Urinary bladder (tissue), 4 donors: Measurements from ENCODE around the gene EDC4. TPM values are rescaled to one million over a fixed set of nuclear protein-coding genes. Genes with fewer than 3 reads are reported as not detected.
A peak's percentile ranks its signal among the peaks of the same experiment; 100 is the strongest.
"Not testable (repeated sequence)": the region's sequence is repeated elsewhere in the genome, so short reads cannot be mapped to it uniquely, and the experiment has no call there.

Source experiments
- DNase-seq: peaks from one replicate; pipeline ENCODE4 v3.0.0-alpha.2; 2015; ENCODE audit errors: extremely low spot score
- H3K27ac ChIP-seq: one replicate; pipeline ENCODE4 v1.5.1; 2013; ENCODE audit warnings: low read depth, mild to moderate bottlenecking, moderate library complexity
- H3K36me3 ChIP-seq: one replicate; pipeline ENCODE4 v1.6.1; 2013; ENCODE audit warnings: mild to moderate bottlenecking, moderate library complexity; ENCODE audit not compliant: insufficient read depth
- H3K4me1 ChIP-seq: one replicate; pipeline ENCODE4 v1.6.1; 2013; ENCODE audit warnings: mild to moderate bottlenecking, moderate library complexity; ENCODE audit not compliant: insufficient read depth
- H3K4me3 ChIP-seq: one replicate; pipeline ENCODE4 v1.5.1; 2013; ENCODE audit warnings: low read depth, low read length
- WGBS: extraction: QIAGEN DNeasy Blood & Tissue Kit; methylation state at CpG from one replicate; pipeline ENCODE4 v1.1.7; 2013; 5-methylcytosine and 5-hydroxymethylcytosine counted together
- polyA plus RNA-seq: library from polyadenylated mRNA; stranded (reverse); fragments of 200-250 nt; gene quantifications from one replicate; pipeline ENCODE4 v1.2.3, GENCODE V29; 2013
- total RNA-seq: library from RNA; depleted of rRNA; stranded (reverse); fragments of >200 nt; gene quantifications from one replicate; pipeline ENCODE4 v1.2.3, GENCODE V29; 2014
- donor health status: healthy with polysubstance abuse.
- donor health status: healthy.

EDC4 gene
- total and polyA plus RNA-seq, 2 donors = 31.8 to 43.2 TPM

DNA sequence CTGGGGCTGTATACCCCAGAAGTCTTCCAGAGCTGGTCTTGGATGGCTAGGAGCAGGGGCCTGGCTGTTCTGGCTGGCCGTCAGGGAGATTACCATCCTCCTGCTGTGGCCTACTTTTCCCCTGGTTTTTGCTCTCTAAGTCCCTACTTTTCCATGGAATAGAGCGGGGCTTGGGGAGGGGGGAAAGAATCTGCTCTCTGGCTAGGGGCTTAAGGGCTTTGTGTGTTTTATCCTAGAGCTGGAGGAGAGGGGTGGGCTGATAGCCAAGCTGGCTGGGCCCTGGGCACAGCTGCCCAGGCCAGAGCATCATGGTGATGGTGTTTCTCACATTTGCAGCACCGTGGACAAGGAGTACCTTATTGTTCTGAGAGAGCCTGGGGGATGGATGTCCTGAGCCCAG lies 15.5 kb downstream of the EDC4 start:
- 75% methylated on average over 3 of the region's 3 CpGs for WGBS
- no peak overlapping the region for H3K27ac ChIP-seq
- DNase-seq = no peak
- H3K36me3 ChIP-seq = no peaks in the 10 kb centered on the region
- H3K4me1 ChIP-seq = no peaks in the 10 kb centered on the region
- no peak overlapping the region for H3K4me3 ChIP-seq

DNA sequence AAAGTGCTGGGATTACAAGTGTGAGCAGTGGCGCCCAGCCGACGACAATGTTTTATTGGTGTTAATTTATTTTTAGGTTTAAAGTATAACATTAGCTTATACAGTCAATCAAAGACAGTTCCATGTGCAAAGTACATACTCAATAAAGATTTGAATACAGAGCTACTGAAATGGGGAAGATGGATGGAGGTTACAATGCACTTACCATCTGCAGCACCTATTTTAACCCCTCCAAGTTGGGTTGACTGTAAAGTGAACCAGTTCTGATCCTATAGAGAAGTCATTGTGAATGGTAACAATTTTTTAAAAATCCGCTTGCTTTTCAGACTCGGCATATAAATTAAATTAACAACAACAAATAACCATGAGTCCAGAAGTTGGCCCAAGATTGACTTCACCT lies 19.5 kb downstream of the EDC4 start:
- WGBS = 52% methylated on average over 5 of the region's 5 CpGs
- no peak overlapping the region for H3K27ac ChIP-seq

DNA sequence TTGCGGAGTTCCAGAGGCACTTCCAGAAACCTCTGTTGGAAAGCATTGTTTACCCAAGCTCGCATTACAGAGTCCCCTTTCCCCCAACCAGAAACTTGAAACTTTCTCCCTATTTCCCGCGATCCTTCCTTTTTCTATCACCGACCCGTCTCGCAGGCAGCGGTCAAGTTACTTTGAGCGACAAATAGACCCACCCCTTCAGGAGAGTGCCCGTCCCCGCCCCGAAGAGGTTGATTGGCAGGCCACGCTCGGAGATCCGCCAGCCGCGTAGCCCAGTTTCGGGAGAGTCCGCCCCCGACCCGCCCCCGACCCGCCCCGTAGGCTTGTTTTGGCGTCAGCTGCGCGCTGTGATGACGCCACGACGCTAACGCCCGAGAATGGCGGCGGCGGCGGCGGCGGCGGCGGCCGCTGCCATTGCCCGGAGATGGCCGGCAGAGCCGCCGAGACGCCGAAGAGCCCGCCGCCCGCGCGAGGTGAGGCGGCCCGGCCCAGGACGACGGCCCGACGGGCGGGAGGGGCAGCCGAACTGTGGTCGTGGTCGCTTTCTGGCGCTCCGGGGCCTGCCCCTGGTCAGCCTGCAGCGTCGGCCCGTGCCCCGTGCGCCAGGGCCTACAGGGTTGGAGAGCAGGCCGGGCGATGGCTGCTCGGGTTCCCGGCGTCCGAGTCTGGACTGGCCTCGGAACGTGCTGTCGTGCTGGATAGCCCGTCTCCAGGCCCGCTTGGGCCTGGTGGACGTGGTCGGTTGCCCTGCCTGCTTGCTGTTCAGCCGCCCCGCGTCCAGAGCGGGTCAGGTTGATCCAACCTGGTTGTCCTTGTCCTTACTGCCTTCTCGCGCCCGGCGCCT lies 20.3 kb downstream of the EDC4 start, which contains the start of gene PSKH1:
Gene PSKH1 (plus strand): TSS at position 356 of the 844 bp plus-strand sequence. CDS start 15,496 bp downstream, outside the sequence.
- H3K4me1 ChIP-seq = no peaks in the 10 kb centered on the region
- under 1% methylated on average over 90 of the region's 90 CpGs for WGBS

More for the DNA sequence above, 19.5 kb downstream of the EDC4 start:
- no peaks in the 10 kb centered on the region for H3K4me1 ChIP-seq
- no peak for DNase-seq
- peak overlapping the region; percentile 26 for H3K4me3 ChIP-seq
- no peaks in the 10 kb centered on the region for H3K36me3 ChIP-seq

DNA sequence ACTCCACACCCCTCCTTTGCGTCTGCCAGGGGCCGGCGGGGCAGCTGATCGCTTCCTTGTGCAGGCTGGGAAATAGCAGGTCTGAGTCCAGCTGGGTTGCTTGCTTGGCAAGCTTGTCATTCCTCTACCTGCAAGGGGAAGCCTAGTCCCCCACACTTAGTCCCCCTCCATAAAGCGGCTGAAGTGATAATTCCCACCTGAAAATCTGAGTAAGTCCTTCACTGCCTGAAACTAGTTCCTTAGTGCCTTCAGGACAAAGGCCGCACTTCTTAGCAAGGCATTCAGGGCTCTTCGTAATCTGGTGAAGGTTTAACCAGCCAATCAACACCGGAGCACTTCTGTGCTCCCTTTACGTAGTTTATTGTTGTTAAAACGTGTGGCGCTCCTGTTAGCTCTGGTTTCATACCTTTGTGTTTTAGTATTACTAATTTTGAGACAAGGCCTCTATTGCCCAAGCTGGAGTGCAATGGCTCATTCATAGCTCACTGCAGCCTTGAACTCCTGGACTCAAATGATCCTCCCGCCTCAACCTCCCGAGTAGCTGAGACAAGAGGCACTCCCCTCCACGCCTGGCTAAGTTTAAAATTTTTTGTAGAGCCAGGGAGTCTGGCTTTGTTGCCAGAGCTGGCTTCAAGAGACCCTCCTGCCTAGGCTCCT lies 21.0 kb downstream of the EDC4 start:
- Histone ChIP-seq H3K36me3 (no peaks in the 10 kb centered on the region), H3K4me3 (peak overlapping the region; percentile 87), H3K27ac (peak overlapping the region; percentile 99), H3K4me1 (no peaks in the 10 kb centered on the region)
- DNase-seq = no peak
- WGBS = 18% methylated on average over 14 of the region's 14 CpGs

More for the DNA sequence above, 20.3 kb downstream of the EDC4 start, which contains the start of gene PSKH1:
- peak within 1 kb of the TSS; percentile 99 for H3K27ac ChIP-seq
- no peaks in the 10 kb centered on the region for H3K36me3 ChIP-seq
- DNase-seq = peak; percentile 91
- H3K4me3 ChIP-seq = peak within 1 kb of the TSS; percentile 87

DNA sequence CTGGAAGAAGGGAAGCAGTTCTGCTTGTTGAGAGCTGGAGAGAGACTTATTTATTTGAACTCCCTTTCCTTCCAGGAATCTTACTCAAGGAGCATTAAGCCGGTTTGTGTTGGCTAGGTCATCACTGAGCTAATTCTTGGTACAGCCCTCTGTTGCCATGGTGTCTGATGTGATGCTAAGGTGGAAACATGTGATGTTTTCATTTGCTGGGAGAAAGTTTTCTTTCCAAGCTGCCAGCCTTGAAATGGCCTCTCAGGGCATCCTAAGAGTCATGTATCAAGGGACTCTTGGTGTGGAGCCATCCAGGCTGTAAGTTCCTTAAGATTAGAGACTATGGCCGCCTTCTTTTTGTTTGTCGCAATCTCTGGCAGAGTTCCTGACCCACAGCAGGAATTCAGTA lies 24.4 kb downstream of the EDC4 start:
- no peaks in the 10 kb centered on the region for H3K36me3 ChIP-seq
- no peak overlapping the region for H3K4me3 ChIP-seq
- no peaks in the 10 kb centered on the region for H3K4me1 ChIP-seq
- 63% methylated on average over 3 of the region's 3 CpGs for WGBS
- H3K27ac ChIP-seq = no peak overlapping the region
- DNase-seq = no peak

DNA sequence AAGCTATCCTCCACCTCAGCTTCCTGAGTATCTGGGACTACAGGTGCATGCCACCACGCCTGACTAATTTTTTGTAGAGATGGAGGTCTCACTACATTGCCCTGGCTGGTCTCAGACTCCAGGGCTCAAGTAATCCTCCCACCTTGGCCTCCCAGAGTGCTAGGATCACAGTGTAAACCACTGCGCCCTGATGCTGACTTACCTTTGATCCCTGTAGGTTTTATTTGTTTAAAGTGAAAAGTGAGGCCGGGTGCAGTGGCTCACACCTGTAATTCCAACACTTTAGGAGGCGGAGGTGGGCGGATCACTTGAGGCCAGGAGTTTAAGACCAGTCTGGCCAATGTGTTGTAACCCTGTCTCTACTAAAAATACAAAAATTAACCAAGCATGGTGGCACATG lies 28.9 kb downstream of the EDC4 start:
- 93% methylated on average over 5 of the region's 5 CpGs for WGBS
- Histone ChIP-seq H3K4me3 (no peak overlapping the region), H3K36me3 (no peaks in the 10 kb centered on the region), H3K4me1 (no peaks in the 10 kb centered on the region), H3K27ac (no peak overlapping the region)
- no peak for DNase-seq

DNA sequence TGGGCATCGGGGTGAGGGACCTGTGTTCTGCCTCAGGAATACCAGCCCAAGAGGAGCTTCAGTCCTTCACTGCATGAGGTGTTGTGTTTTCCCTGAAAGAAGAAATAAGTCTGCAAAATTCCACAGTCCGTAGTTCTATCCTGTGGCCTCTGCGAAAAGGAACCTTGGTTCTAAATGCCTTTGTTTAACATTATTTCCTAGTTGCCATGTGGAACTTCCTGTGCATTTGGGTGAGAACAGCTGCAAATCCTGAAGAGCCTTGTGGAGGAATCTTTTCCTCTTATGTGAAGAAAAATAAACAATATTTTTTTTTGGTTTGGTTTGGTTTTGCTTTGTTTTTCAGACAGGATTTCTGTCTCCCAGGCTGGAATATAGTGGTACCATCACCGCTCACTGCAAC lies 30.0 kb downstream of the EDC4 start:
- no peaks in the 10 kb centered on the region for H3K36me3 ChIP-seq
- H3K4me3 ChIP-seq = no peak overlapping the region
- no peaks in the 10 kb centered on the region for H3K4me1 ChIP-seq
- WGBS = 71% methylated on average over 4 of the region's 4 CpGs
- no peak overlapping the region for H3K27ac ChIP-seq
- DNase-seq = no peak

DNA sequence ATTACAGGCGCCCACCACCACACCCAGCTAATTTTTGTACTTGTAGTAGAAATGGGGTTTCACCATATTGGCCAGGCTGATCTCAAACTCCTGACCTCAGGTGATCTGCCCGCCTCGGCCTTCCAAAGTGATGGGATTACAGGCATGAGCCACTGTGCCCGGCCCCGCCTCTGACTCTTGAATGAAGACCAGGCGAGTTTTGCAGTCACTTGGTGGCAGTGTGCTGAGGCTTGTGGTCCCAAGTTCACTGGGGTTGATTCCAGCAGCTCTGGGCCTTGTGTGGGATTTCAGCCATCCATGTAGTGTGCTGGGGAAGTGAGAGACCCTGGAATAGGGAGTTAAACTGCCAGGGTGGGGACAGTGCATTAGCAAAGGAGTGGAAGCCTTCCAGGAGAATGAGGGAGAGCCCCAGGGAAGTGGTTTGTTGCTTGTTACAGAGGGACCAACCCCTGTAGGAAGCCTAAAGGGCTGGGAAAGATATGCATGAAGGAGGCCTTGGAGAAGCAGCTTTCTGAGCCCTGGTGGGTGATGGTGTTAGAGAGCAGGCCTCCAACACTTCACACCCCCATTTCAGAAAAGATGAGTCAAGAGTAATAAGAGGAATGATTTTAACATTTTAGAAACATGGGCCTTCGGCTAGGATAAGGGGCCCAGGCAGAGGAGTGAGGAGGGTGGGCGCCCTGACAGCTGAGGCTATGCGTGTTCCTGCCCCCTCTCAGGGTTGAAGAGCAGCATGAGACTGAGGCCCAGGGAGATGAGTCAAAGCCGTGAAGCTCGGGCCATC lies 34.7 kb downstream of the EDC4 start:
- Histone ChIP-seq H3K36me3 (no peaks in the 10 kb centered on the region), H3K4me3 (no peak overlapping the region), H3K4me1 (no peaks in the 10 kb centered on the region), H3K27ac (no peak overlapping the region)
- WGBS = 89% methylated on average over 11 of the region's 11 CpGs
- no peak for DNase-seq

DNA sequence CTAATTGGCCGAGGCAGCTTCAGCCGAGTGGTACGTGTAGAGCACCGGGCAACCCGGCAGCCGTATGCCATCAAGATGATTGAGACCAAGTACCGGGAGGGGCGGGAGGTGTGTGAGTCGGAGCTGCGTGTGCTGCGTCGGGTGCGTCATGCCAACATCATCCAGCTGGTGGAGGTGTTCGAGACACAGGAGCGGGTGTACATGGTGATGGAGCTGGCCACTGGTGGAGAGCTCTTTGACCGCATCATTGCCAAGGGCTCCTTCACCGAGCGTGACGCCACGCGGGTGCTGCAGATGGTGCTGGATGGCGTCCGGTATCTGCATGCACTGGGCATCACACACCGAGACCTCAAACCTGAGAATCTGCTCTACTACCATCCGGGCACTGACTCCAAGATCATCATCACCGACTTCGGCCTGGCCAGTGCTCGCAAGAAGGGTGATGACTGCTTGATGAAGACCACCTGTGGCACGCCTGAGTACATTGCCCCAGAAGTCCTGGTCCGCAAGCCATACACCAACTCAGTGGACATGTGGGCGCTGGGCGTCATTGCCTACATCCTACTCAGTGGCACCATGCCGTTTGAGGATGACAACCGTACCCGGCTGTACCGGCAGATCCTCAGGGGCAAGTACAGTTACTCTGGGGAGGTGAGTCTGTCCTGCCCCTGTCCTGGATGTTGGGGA lies 36.3 kb downstream of the EDC4 start:
- Histone ChIP-seq H3K4me3 (no peak overlapping the region), H3K27ac (no peak overlapping the region), H3K36me3 (no peaks in the 10 kb centered on the region), H3K4me1 (no peaks in the 10 kb centered on the region)
- no peak for DNase-seq
- WGBS = 93% methylated on average over 36 of the region's 36 CpGs

DNA sequence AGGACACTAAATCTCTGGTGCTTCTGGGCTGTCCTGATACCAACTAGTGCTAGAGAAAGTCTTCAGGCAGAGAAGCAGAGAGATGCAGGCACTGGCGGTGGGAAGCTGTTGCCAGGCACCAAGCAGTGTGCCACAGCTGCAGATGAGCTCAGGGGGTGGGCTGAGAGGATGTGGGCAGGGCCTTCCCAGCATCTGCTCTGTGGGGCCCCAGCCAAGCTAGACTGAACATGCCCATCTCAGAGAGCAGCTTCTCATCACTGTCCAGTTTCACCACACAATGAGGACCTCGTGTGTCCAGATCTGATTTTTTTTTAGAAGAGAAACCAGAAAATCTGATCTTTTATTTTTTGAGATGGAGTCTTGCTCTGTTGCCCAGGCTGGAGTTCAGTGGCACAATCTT lies 37.3 kb downstream of the EDC4 start:
- H3K36me3 ChIP-seq = no peaks in the 10 kb centered on the region
- H3K4me1 ChIP-seq = no peaks in the 10 kb centered on the region
- WGBS = 52% methylated on average over 2 of the region's 2 CpGs
- no peak for DNase-seq
- H3K4me3 ChIP-seq = no peak overlapping the region
- H3K27ac ChIP-seq = no peak overlapping the region

DNA sequence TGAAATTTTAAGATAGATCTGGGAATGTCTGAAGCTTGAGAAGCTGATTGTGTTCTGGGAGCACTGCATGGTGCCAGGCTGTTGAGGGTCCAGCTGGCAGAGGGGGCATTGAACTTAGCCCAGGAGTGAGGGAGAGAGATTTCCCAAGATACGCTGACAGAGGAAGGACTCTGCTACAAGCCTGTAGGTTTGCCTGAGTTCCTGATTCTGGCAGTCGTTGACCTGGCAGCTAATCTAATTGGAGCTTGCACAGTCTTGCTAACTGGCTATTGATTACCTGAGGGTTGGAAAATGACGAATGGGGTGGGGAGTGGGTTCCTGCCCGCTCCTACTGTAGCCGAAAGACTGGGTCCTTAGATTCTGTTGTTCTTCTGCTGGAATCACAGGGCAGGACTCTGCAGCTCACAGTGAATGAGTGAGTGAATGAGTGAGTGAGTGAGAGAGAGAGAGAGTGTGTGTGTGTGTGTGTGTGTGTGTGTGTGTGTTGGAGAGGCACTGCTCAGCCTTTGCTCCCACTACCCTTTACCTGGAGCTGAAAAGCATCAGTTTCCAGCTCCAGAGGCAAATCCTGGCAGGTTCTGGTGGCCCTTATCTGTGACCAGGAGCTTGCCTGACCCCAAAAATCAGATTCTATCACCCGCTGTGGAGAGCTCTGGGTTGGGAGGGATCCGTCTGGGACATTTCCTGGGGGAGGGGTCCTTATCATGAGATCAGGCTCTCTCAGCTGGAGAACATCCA lies 42.1 kb downstream of the EDC4 start:
- H3K27ac ChIP-seq = no peak overlapping the region
- H3K36me3 ChIP-seq = no peaks in the 10 kb centered on the region
- 70% methylated on average over 7 of the region's 7 CpGs for WGBS
- DNase-seq = no peak
- no peak overlapping the region for H3K4me3 ChIP-seq
- no peaks in the 10 kb centered on the region for H3K4me1 ChIP-seq

DNA sequence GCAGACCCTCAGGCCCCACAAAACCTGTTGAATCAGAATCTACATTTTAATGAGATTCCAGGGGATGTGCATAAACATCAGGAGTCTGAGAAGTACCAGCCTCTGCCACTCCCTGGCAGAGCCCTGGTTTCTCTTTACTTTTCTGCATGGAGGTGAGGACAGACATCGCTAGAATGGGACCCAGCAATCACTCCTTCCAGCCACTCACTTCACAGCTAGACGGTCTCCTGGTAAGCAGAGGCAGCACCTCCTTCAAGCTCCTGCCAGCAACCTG lies 42.6 kb downstream of the EDC4 start:
- not testable (repeated sequence) for H3K27ac ChIP-seq, H3K4me3 ChIP-seq, H3K36me3 ChIP-seq, DNase-seq, H3K4me1 ChIP-seq
- 69% methylated on average over 2 of the region's 2 CpGs for WGBS
